ENCODE measurements around the gene CCDC86.

The CCDC86 gene

GRCh38 chr11:60844045-60844869 lies 2.3 kb downstream of the CCDC86 start:
- Histone ChIP-seq H3K36me3 (ENCODE audit: control insufficient read depth in 2 of 2, insufficient read depth in 2 of 2, low read length in 2 of 2) (peaks cover 5 to 10% of the 10 kb centered on the region in 2 donors), H3K9ac (ENCODE audit: low read depth in 1 of 2, low read length in 2 of 2) (peak overlapping the region in 1 of 2 donors; percentile 77), H3K27ac (ENCODE audit: low read depth in 2 of 2, low read length in 2 of 2) (no peak overlapping the region), H3K4me1 (ENCODE audit: control insufficient read depth in 2 of 2, insufficient read depth in 2 of 2, low read length in 2 of 2) (peaks cover 28 to 29% of the 10 kb centered on the region in 2 donors), H3K27me3 (ENCODE audit: control insufficient read depth in 2 of 2, insufficient read depth in 2 of 2, low read length in 2 of 2) (no peaks in the 10 kb centered on the region), H3K9me3 (ENCODE audit: control insufficient read depth in 2 of 2, low read length in 2 of 2) (no peaks in the 10 kb centered on the region), H3K4me3 (ENCODE audit: low read length in 2 of 2) (peak overlapping the region; percentile 79 to 88)

- no peak overlapping the region for H3K4me3 ChIP-seq (ENCODE audit: low read length in 2 of 2)
Observed at GRCh38 chr11:60844870-60845221, 2.9 kb downstream of the CCDC86 start.

GRCh38 chr11:60845338-60845737 lies 3.4 kb downstream of the CCDC86 start:
- Histone ChIP-seq H3K27me3 (ENCODE audit: control insufficient read depth in 2 of 2, insufficient read depth in 2 of 2, low read length in 2 of 2) (no peaks in the 10 kb centered on the region), H3K36me3 (ENCODE audit: control insufficient read depth in 2 of 2, insufficient read depth in 2 of 2, low read length in 2 of 2) (peaks cover 8 to 16% of the 10 kb centered on the region in 2 donors), H3K4me3 (ENCODE audit: low read length in 2 of 2) (no peak overlapping the region), H3K4me1 (ENCODE audit: control insufficient read depth in 2 of 2, insufficient read depth in 2 of 2, low read length in 2 of 2) (peaks cover 28 to 29% of the 10 kb centered on the region in 2 donors), H3K9me3 (ENCODE audit: control insufficient read depth in 2 of 2, low read length in 2 of 2) (no peaks in the 10 kb centered on the region), H3K27ac (ENCODE audit: low read depth in 2 of 2, low read length in 2 of 2) (no peak overlapping the region), H3K9ac (ENCODE audit: low read depth in 1 of 2, low read length in 2 of 2) (no peak overlapping the region)

More at GRCh38 chr11:60844870-60845221, 2.9 kb downstream of the CCDC86 start:
- H3K9me3 ChIP-seq (ENCODE audit: control insufficient read depth in 2 of 2, low read length in 2 of 2): no peaks in the 10 kb centered on the region
- no peak overlapping the region for H3K9ac ChIP-seq (ENCODE audit: low read depth in 1 of 2, low read length in 2 of 2)
- H3K27me3 ChIP-seq (ENCODE audit: control insufficient read depth in 2 of 2, insufficient read depth in 2 of 2, low read length in 2 of 2): no peaks in the 10 kb centered on the region
- peaks cover 28 to 29% of the 10 kb centered on the region in 2 donors for H3K4me1 ChIP-seq (ENCODE audit: control insufficient read depth in 2 of 2, insufficient read depth in 2 of 2, low read length in 2 of 2)
- H3K27ac ChIP-seq (ENCODE audit: low read depth in 2 of 2, low read length in 2 of 2): no peak overlapping the region
- peaks cover 7 to 15% of the 10 kb centered on the region in 2 donors for H3K36me3 ChIP-seq (ENCODE audit: control insufficient read depth in 2 of 2, insufficient read depth in 2 of 2, low read length in 2 of 2)

- Histone ChIP-seq H3K27me3 (ENCODE audit: control insufficient read depth in 2 of 2, insufficient read depth in 2 of 2, low read length in 2 of 2) (no peaks in the 10 kb centered on the region), H3K27ac (ENCODE audit: low read depth in 2 of 2, low read length in 2 of 2) (no peak overlapping the region), H3K36me3 (ENCODE audit: control insufficient read depth in 2 of 2, insufficient read depth in 2 of 2, low read length in 2 of 2) (peaks cover 18 to 30% of the 10 kb centered on the region in 2 donors), H3K9me3 (ENCODE audit: control insufficient read depth in 2 of 2, low read length in 2 of 2) (no peaks in the 10 kb centered on the region), H3K4me1 (ENCODE audit: control insufficient read depth in 2 of 2, insufficient read depth in 2 of 2, low read length in 2 of 2) (peaks cover 23 to 27% of the 10 kb centered on the region in 2 donors), H3K9ac (ENCODE audit: low read depth in 1 of 2, low read length in 2 of 2) (no peak overlapping the region), H3K4me3 (ENCODE audit: low read length in 2 of 2) (no peak overlapping the region)
Observed at GRCh38 chr11:60847281-60847680, 5.4 kb downstream of the CCDC86 start.

GRCh38 chr11:60847896-60848295 lies 6.0 kb downstream of the CCDC86 start:
- Histone ChIP-seq H3K9me3 (ENCODE audit: control insufficient read depth in 2 of 2, low read length in 2 of 2) (no peaks in the 10 kb centered on the region), H3K4me3 (ENCODE audit: low read length in 2 of 2) (no peak overlapping the region), H3K36me3 (ENCODE audit: control insufficient read depth in 2 of 2, insufficient read depth in 2 of 2, low read length in 2 of 2) (peaks cover 18 to 30% of the 10 kb centered on the region in 2 donors), H3K4me1 (ENCODE audit: control insufficient read depth in 2 of 2, insufficient read depth in 2 of 2, low read length in 2 of 2) (peaks cover 24 to 25% of the 10 kb centered on the region in 2 donors), H3K27ac (ENCODE audit: low read depth in 2 of 2, low read length in 2 of 2) (no peak overlapping the region), H3K9ac (ENCODE audit: low read depth in 1 of 2, low read length in 2 of 2) (no peak overlapping the region), H3K27me3 (ENCODE audit: control insufficient read depth in 2 of 2, insufficient read depth in 2 of 2, low read length in 2 of 2) (no peaks in the 10 kb centered on the region)

GRCh38 chr11:60848714-60849151 lies 6.8 kb downstream of the CCDC86 start:
- Histone ChIP-seq H3K36me3 (ENCODE audit: control insufficient read depth in 2 of 2, insufficient read depth in 2 of 2, low read length in 2 of 2) (peaks cover 18 to 30% of the 10 kb centered on the region in 2 donors), H3K27me3 (ENCODE audit: control insufficient read depth in 2 of 2, insufficient read depth in 2 of 2, low read length in 2 of 2) (no peaks in the 10 kb centered on the region), H3K9me3 (ENCODE audit: control insufficient read depth in 2 of 2, low read length in 2 of 2) (no peaks in the 10 kb centered on the region), H3K4me3 (ENCODE audit: low read length in 2 of 2) (no peak overlapping the region), H3K4me1 (ENCODE audit: control insufficient read depth in 2 of 2, insufficient read depth in 2 of 2, low read length in 2 of 2) (peaks cover 17 to 22% of the 10 kb centered on the region in 2 donors), H3K27ac (ENCODE audit: low read depth in 2 of 2, low read length in 2 of 2) (peak overlapping the region in 1 of 2 donors; percentile 43), H3K9ac (ENCODE audit: low read depth in 1 of 2, low read length in 2 of 2) (no peak overlapping the region)

GRCh38 chr11:60849641-60850520 lies 8.0 kb downstream of the CCDC86 start:
- H3K9me3 ChIP-seq (ENCODE audit: control insufficient read depth in 2 of 2, low read length in 2 of 2): no peaks in the 10 kb centered on the region
- H3K4me3 ChIP-seq (ENCODE audit: low read length in 2 of 2): no peak overlapping the region
- H3K27me3 ChIP-seq (ENCODE audit: control insufficient read depth in 2 of 2, insufficient read depth in 2 of 2, low read length in 2 of 2): no peaks in the 10 kb centered on the region
- H3K4me1 ChIP-seq (ENCODE audit: control insufficient read depth in 2 of 2, insufficient read depth in 2 of 2, low read length in 2 of 2): peaks cover 10 to 14% of the 10 kb centered on the region in 2 donors
- no peak overlapping the region for H3K27ac ChIP-seq (ENCODE audit: low read depth in 2 of 2, low read length in 2 of 2)
- no peak overlapping the region for H3K9ac ChIP-seq (ENCODE audit: low read depth in 1 of 2, low read length in 2 of 2)
- peaks cover 18 to 30% of the 10 kb centered on the region in 2 donors for H3K36me3 ChIP-seq (ENCODE audit: control insufficient read depth in 2 of 2, insufficient read depth in 2 of 2, low read length in 2 of 2)

GRCh38 chr11:60851327-60852104 lies 9.6 kb downstream of the CCDC86 start:
- Histone ChIP-seq H3K9me3 (ENCODE audit: control insufficient read depth in 2 of 2, low read length in 2 of 2) (no peaks in the 10 kb centered on the region), H3K4me1 (ENCODE audit: control insufficient read depth in 2 of 2, insufficient read depth in 2 of 2, low read length in 2 of 2) (peaks cover 10 to 24% of the 10 kb centered on the region in 2 donors), H3K9ac (ENCODE audit: low read depth in 1 of 2, low read length in 2 of 2) (peak overlapping the region; percentile 14 to 59), H3K36me3 (ENCODE audit: control insufficient read depth in 2 of 2, insufficient read depth in 2 of 2, low read length in 2 of 2) (peaks cover 18 to 30% of the 10 kb centered on the region in 2 donors), H3K27ac (ENCODE audit: low read depth in 2 of 2, low read length in 2 of 2) (peak overlapping the region; percentile 58 to 79), H3K27me3 (ENCODE audit: control insufficient read depth in 2 of 2, insufficient read depth in 2 of 2, low read length in 2 of 2) (no peaks in the 10 kb centered on the region), H3K4me3 (ENCODE audit: low read length in 2 of 2) (peak overlapping the region; percentile 60 to 65)

GRCh38 chr11:60852117-60852981 lies 10.4 kb downstream of the CCDC86 start:
- H3K9ac ChIP-seq (ENCODE audit: low read depth in 1 of 2, low read length in 2 of 2): peak overlapping the region; percentile 14 to 59
- H3K36me3 ChIP-seq (ENCODE audit: control insufficient read depth in 2 of 2, insufficient read depth in 2 of 2, low read length in 2 of 2): peaks cover 18 to 30% of the 10 kb centered on the region in 2 donors
- H3K4me3 ChIP-seq (ENCODE audit: low read length in 2 of 2): peak overlapping the region; percentile 60 to 65
- H3K4me1 ChIP-seq (ENCODE audit: control insufficient read depth in 2 of 2, insufficient read depth in 2 of 2, low read length in 2 of 2): peaks cover 10 to 24% of the 10 kb centered on the region in 2 donors
- no peaks in the 10 kb centered on the region for H3K27me3 ChIP-seq (ENCODE audit: control insufficient read depth in 2 of 2, insufficient read depth in 2 of 2, low read length in 2 of 2)
- peak overlapping the region; percentile 58 to 79 for H3K27ac ChIP-seq (ENCODE audit: low read depth in 2 of 2, low read length in 2 of 2)
- no peaks in the 10 kb centered on the region for H3K9me3 ChIP-seq (ENCODE audit: control insufficient read depth in 2 of 2, low read length in 2 of 2)
